Keratinocyte (primary cell): ENCODE data around the gene NBEA. TPM values are rescaled to one million over a fixed set of nuclear protein-coding genes. Genes with fewer than 3 reads are reported as not detected.

Experiments used
- DNase-seq: peaks from one replicate; pipeline ENCODE4 v3.0.0-alpha.2; 2011; ENCODE audit warnings: low read depth, missing footprints, low spot score
- FAIRE-seq: peaks from 2 replicates; lab custom pipeline; 2011; peaks lifted over from hg19 to GRCh38; lab: Jason Lieb, UNC
- H2AFZ ChIP-seq: 2 replicates; pipeline ENCODE4 v1.6.0; 2012; ENCODE audit warnings: low read length, control low read depth, inconsistent platforms; ENCODE audit not compliant: control insufficient read depth
- H3K27ac ChIP-seq: 2 replicates; pipeline ENCODE4 v1.5.1; 2011; ENCODE audit warnings: low read length; ENCODE audit not compliant: control insufficient read depth, insufficient read depth
- H3K27me3 ChIP-seq: 3 replicates; pipeline ENCODE4 v1.6.0; 2011; ENCODE audit warnings: low read length; ENCODE audit not compliant: control insufficient read depth, insufficient read depth; ENCODE audit errors: extremely low read depth
- H3K36me3 ChIP-seq, 2 experiments: 2 replicates in 1 of 2; 3 replicates in 1 of 2; pipeline ENCODE4 v1.5.1; 2011; ENCODE audit warnings: low read length in 2 of 2, mild to moderate bottlenecking in 1 of 2; ENCODE audit not compliant: control insufficient read depth in 2 of 2, insufficient read depth in 2 of 2; ENCODE audit errors: extremely low read depth in 1 of 2
- H3K4me1 ChIP-seq: 3 replicates; pipeline ENCODE4 v1.5.1; 2011; ENCODE audit warnings: low read length; ENCODE audit not compliant: control insufficient read depth, insufficient read depth; ENCODE audit errors: extremely low read depth
- H3K4me2 ChIP-seq: 3 replicates; pipeline ENCODE4 v1.6.0; 2011; ENCODE audit warnings: low read depth, low read length; ENCODE audit not compliant: control insufficient read depth, insufficient read depth; ENCODE audit errors: extremely low read depth
- H3K4me3 ChIP-seq, 3 experiments: fragments of 200-600 bp in 1 of 3; sonication (generic) in 1 of 3; 2 replicates in 2 of 3; 3 replicates in 1 of 3; pipeline ENCODE4 v1.5.1; 2011 to 2016; ENCODE audit warnings: low read length in 3 of 3, mild to moderate bottlenecking in 3 of 3, control low read depth in 2 of 3, inconsistent platforms in 1 of 3, low read depth in 1 of 3, mixed read lengths in 1 of 3, mixed run types in 1 of 3, moderate library complexity in 1 of 3; ENCODE audit not compliant: control insufficient read depth in 2 of 3, insufficient read depth in 2 of 3; ENCODE audit errors: extremely low read depth in 1 of 3
- H3K79me2 ChIP-seq: 2 replicates; pipeline ENCODE4 v1.6.0; 2012; ENCODE audit warnings: low read length; ENCODE audit not compliant: control insufficient read depth, insufficient read depth
- H3K9ac ChIP-seq: 3 replicates; pipeline ENCODE4 v1.6.0; 2011; ENCODE audit warnings: low read length; ENCODE audit not compliant: control insufficient read depth, insufficient read depth; ENCODE audit errors: extremely low read depth
- H3K9me1 ChIP-seq: 3 replicates; pipeline ENCODE4 v1.6.0; 2011; ENCODE audit warnings: low read length; ENCODE audit not compliant: control insufficient read depth, insufficient read depth; ENCODE audit errors: extremely low read depth
- H3K9me3 ChIP-seq: 2 replicates; pipeline ENCODE4 v1.5.1; 2012; ENCODE audit warnings: low read depth, low read length; ENCODE audit not compliant: control insufficient read depth
- H4K20me1 ChIP-seq: 3 replicates; pipeline ENCODE4 v1.6.0; 2011; ENCODE audit warnings: low read length; ENCODE audit not compliant: control insufficient read depth, insufficient read depth; ENCODE audit errors: extremely low read depth
- CTCF ChIP-seq, 3 experiments: IDR thresholded peaks in 1 of 3; conservative IDR thresholded peaks in 1 of 3; optimal IDR thresholded peaks in 1 of 3; 2 replicates in 2 of 3; 3 replicates in 1 of 3; pipeline versions ENCODE3 to v1.5.1; 2011; ENCODE audit warnings: low read length in 3 of 3, mild to moderate bottlenecking in 3 of 3, moderate library complexity in 2 of 3, control low read depth in 1 of 3, inconsistent platforms in 1 of 3; ENCODE audit not compliant: insufficient read depth in 2 of 3; ENCODE audit errors: extremely low read depth in 1 of 3
- EZH2 ChIP-seq: IDR thresholded peaks from one replicate; pipeline ENCODE4 v1.6.1; 2012; ENCODE audit warnings: inconsistent platforms, mild to moderate bottlenecking, low read length, moderate library complexity
- dilution Hi-C: fragments of 300-500 bp; cut with MboI; formaldehyde crosslinking; loops from one replicate; pipeline ENCODE4 v1.7.0; 2020; ENCODE audit warnings: low sequenced_read_pairs; ENCODE audit not compliant: extremely low pct_ligation_motif_present
- polyA plus RNA-seq, 5 experiments: library from polyadenylated mRNA; depleted of rRNA in 3 of 5; stranded (reverse) in 3 of 5; stranded (forward) in 1 of 5; unstranded in 1 of 5; fragments of >200 nt; gene quantifications; 1 replicate in 1 of 5; 2 replicates in 3 of 5; 3 replicates in 1 of 5; pipeline versions ENCODE4 v1.2.1 to v1.2.3, GENCODE V29; 2011 to 2012; ENCODE audit warnings: missing spikeins in 2 of 5, low read depth in 1 of 5, low replicate concordance in 1 of 5

Gene NBEA
- polyA plus RNA-seq, 1 donor (not counting 4 experiments of a cell fraction or from before 2014, with no cell fraction given), result 0.05 TPM

DNA sequence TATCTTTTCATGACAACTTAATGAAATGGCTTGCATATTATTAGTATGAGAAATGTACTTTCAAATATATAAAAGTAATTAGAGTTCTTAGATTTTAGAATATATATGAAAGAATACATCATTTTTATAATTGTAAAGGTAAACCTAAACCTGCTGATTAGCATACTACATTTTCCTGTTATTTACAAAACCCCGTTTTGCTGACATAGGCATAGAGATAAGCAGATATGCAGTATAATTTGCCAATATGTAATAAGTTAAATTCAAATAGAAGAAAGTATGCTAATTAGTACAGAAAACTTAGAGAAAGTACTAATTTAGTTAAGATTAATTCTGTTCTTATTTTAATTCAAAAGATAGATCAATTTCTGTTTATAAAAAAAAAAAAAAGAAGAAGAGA, 513.0 kb downstream of the NBEA start:
- TF ChIP-seq EZH2 (no peak), CTCF (optimal IDR thresholded peaks at IDR 0.05 in 1 of 3, IDR thresholded peaks at IDR 0.05 in 1 of 3, conservative IDR thresholded peaks at IDR 0.05 in 1 of 3; ENCODE audit: extremely low read depth in 1 of 3, insufficient read depth in 2 of 3, low read length in 3 of 3) (no peak)
- dilution Hi-C loops, result no loop called here
- Histone ChIP-seq H3K4me1 (no peaks in the 10 kb centered on the region), H2AFZ (no peak overlapping the region), H3K79me2 (no peaks in the 10 kb centered on the region), H3K9me3 (no peaks in the 10 kb centered on the region), H3K27ac (no peak overlapping the region), H3K4me3 (no peak overlapping the region), H4K20me1 (no peaks in the 10 kb centered on the region), H3K36me3 (no peaks in the 10 kb centered on the region), H3K9ac (no peak overlapping the region), H3K9me1 (no peaks in the 10 kb centered on the region), H3K27me3 (no peaks in the 10 kb centered on the region), H3K4me2 (no peak overlapping the region)
- FAIRE-seq (no peak), DNase-seq (no peak)

GRCh38 chr13:35457258-35457657, 515.2 kb downstream of the NBEA start:
- Histone ChIP-seq H3K4me2 (no peak overlapping the region), H3K9me3 (no peaks in the 10 kb centered on the region), H3K9me1 (no peaks in the 10 kb centered on the region), H3K27me3 (no peaks in the 10 kb centered on the region), H3K27ac (no peak overlapping the region), H3K4me3 (no peak overlapping the region), H3K36me3 (no peaks in the 10 kb centered on the region), H3K9ac (no peak overlapping the region), H4K20me1 (no peaks in the 10 kb centered on the region), H3K79me2 (no peaks in the 10 kb centered on the region), H3K4me1 (no peaks in the 10 kb centered on the region), H2AFZ (no peak overlapping the region)
- dilution Hi-C loops, result no loop called here
- TF ChIP-seq EZH2, result no peak
- no peak for TF ChIP-seq CTCF (optimal IDR thresholded peaks at IDR 0.05 in 1 of 3, IDR thresholded peaks at IDR 0.05 in 1 of 3, conservative IDR thresholded peaks at IDR 0.05 in 1 of 3; ENCODE audit: extremely low read depth in 1 of 3, insufficient read depth in 2 of 3, low read length in 3 of 3)
- no peak for FAIRE-seq
- DNase-seq, result no peak
